Stimulated activated CD4-positive, alpha-beta T cell treated with anti-CD3 and anti-CD28 coated beads, Interleukin-1b, Interleukin-23, amount 100 ng/mL, for 4 hours (primary cell): Measurements from ENCODE around the gene OR7A5.
"Not testable (repeated sequence)": the region's sequence is repeated elsewhere in the genome, so short reads cannot be mapped to it uniquely, and the experiment has no call there.

Experiments
- DNase-seq, 2 donors: peaks; one replicate each; pipeline ENCODE4 v3.0.0-alpha.2; 2020; ENCODE audit warnings: low read depth in 2 of 2

OR7A5 gene

DNA sequence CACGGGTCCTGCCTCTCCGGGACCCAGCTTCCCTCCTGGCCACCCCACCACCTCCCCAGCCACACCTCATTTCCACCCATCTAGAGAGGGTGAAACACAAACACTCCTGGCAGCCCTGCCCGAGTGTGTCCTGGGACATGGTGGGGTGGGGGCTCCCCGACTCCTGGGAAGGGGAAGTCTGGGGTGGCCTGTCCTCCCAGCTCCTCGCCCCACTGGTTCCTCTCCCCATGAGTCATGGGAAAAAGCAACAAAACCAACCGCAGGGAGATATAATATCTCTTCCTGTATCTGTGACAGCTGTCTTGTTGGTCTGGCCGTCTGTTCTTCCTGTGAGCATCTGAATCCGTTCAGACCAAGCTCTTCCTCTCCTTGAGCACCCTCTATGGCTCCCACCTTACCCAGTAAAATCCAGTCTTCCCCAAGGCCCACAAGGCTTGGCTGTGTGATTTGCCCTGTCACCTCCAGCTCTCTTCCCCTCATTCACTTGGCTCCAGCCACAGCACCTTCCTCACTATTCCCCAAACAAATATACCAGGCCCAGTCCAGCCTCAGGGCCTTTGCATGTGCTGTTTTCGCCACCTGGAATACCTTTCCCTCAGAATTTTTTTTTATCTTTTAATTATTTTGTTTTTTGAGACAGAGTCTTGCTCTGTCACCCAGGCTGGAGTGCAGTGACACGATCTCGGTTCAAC lies 49.7 kb downstream of the OR7A5 start:
- not testable (repeated sequence) for DNase-seq

DNA sequence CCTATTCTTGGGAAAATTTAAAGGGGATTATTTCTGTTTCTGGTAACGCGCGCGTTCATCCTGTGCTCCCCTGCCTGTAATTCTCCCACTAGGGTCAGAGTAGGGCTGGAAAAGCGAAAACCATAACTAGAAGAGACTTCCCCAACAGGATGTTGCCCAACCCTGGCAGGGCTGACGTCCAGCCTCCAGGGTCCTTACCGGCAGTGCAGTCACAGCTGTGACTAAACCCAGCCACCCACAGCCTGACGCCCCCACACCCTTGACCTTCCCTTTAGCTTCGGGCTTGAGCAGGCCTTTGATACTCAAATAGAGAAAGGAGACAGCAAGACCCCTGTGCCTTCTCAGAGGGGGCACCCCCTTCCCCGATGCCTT lies 50.3 kb downstream of the OR7A5 start:
- not testable (repeated sequence) for DNase-seq

DNA sequence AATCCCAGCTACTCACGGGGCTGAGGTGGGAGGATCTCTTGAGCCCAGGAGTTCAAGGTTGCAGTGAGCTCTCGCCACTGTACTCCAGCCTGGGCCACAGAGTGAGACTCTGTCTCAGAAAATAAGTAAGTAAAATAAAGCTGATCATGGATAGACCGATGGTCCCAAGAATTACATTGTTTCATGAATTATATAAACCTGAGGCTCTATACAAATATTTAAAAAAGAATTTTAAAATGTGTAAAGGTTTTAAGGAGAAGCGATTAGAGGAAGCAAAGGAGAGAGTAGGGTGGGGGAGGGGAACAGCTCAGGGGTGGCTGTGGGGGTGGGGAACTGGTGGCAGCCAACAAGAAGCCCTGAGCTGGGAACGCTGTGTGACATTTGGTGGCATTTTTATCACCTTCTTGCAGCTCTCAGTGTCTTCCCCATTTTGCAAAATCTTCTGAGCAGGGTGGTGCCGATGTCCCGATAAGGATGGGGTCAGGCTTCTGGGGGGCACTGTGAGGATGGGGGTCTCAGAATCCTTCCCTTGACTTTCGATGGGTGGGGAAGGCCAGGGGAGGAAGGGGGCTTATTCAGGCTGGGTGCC lies 51.5 kb downstream of the OR7A5 start:
- not testable (repeated sequence) for DNase-seq

DNA sequence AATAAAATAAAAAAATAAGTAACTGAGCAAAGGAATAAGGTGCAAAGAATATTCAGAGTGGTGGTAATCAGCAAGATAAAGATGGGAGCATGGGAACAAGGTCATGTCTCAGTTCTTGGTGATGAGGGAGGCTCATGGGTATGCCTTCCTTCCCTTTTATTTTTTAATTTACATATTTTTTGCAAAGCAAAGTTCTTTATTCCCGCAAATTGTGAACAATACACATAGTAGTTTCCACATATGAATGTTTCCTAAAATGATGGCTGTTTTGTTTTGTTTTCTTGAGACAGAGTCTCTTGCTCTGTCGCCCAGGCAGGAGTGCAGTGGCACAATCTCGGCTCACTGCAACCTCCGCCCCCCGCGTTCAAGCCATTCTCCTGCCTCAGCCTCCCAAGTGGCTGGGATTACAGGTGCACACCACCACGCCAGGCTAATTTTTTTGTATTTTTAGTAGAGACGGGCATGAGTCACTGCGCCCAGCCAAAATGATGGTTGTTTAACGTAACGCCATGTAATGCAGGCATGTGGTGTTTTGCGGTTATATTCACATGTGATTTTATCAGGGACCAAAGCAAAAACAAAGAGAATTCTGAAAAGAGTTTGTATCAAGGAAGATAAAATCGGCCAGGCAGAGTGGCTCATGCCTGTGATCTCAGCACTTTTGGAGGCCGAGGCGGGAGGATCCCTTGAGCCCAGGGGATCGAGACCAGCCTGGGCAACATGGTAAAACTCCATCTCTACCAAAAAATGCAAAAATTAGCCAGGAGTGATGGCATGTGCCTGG lies 52.2 kb downstream of the OR7A5 start:
- DNase-seq: no peak

DNA sequence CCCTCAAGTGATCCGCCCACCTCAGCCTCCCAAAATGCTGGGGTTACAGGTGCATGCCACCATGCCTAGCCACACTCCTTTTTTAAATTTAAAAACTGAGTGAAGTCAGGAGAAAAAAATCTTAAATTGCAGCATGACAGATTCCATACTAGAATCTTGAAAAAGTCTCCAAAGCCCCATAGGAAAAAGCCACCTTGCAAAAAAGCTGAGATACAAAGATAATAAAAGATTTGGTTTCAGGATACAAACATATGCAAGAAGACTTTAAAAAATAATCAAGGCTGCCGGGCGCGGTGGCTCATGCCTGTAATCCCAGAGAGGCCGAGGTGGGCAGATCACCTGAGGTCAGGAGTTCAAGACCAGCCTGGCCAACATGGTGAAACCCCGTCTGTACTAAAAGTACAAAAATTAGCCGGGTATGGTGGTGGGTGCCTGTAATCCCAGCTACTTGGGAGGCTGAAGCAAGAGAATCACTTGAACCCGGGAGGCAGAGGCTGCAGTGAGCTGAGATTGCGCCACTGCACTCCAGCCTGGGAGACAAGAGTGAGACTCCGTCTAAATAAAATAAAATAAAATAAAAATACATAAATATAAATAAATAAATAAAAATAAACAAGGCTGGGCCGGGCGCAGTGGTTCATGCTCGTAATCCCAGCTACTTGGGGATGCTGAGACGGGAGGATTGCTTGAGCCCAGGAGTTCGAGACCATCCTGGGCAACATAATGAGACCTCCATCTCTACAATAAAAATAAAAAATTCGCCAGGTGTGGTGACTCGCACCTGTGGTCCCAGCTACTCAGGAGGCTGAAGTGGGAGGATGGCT lies 53.1 kb downstream of the OR7A5 start:
- DNase-seq: not testable (repeated sequence)

DNA sequence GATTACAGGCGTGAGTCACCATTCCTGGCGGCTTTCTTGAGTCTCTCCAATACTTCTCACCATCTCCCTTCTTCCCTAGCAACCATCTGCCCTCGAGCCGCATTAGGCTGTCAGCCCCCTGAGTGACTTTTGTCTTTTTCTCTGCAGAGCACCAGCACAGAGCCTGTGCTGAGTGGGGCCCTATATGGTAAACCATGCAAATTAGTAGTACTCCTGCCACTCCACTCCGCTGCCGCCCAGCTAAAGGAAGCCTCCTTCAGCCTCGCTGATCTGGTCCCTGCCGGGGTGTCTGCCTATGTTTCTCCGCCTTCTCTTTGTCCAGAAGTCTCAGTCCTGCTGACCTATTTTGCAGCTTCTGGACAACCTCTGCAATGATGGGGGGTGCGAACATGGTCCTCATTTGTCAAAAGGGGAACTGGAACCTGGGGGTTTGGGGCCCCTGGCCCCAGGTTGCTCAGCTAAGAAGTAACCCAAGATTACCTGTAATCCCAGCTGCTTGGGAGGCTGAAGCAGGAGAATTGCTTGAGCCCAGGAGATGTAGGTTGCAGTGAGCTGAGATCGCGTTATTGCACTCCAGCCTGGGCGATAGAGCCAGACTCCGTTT lies 54.3 kb downstream of the OR7A5 start:
- DNase-seq: not testable (repeated sequence)

DNA sequence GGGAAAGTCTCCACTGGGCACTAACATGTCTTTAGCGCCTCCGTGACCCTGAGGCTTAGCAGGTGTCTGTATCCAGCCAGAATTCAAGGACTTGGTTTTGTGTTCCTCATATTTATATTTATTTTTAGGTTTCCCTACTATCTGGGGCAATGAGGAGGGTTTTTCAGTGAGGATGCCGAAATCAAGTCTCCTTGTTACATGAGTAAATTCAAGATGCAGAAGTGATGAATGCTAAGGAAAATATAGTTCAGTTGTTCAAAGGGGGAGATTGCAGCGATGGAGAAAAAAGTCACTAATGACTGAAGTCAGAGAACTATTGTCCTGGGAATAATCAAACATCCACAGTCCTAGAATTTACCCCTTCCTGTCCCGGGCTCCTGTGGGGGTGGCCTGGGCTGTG lies 55.8 kb downstream of the OR7A5 start:
- DNase-seq: no peak

DNA sequence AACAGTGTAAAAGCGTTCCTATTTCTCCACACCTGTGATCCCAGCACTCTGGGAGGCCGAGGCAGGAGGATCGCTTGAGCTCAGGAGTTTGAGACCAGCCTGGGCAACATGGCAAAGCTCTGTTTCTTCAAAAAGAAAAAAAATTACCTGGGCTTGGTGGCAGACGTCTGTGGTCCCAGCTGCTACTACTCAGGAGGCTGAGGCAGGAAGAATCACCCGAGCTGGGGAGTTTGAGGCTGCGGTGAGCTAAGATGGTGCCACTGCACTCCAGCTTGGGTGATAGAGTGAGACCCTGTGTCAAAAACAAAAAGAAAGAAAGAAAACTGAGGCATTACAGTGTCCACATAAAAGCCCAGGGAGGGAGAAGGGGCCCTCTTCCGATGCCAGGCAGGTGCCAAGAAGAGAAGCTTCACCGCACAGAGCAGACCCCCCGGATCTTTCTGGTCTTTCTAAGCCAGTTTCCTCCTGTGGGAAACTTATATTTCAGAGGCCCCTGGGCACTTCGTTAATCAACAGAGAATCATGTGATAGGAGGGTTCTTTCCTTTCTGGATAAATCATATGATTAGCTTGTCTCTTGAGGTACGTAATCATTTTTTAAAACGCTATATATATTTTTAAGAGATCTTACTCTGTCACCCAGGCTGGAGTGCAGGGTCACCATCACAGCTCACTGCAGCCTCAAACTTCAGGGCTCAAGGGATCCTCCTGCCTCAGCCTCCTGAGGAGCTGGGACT lies 56.7 kb downstream of the OR7A5 start, which contains the start of gene ADGRE2:
TSS of gene ADGRE2 (minus strand) at position 451 of the 736 bp plus-strand sequence. CDS start 1,804 bp downstream, outside the sequence.
- not testable (repeated sequence) for DNase-seq

DNA sequence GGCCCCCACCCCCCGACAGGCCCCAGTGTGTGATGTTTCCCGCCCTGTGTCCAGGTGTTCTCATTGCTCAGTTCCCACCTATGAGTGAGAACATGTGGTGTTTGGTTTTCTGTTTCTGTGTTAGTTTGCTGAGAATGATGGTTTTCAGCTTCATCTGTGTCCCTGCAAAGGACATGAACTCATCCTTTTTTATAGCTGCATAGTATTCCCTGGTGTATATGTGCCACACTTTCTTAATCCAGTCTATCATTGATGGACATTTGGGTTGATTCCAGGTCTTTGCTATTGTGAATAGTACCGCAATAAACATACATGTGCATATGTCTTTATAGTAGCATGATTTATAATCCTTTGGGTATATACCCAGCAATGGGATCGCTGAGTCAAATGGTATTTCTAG lies 57.3 kb downstream of the OR7A5 start:
- not testable (repeated sequence) for DNase-seq
